Endothelial cell of umbilical vein (primary cell): ENCODE data around the gene CHRM4. TPM values are rescaled to one million over a fixed set of nuclear protein-coding genes. Genes with fewer than 3 reads are reported as not detected.

ENCODE experiments used
- BruUV-seq: library from RNA; stranded (reverse); fragments of 400-500 nt; replicated peaks from 2 replicates; lab custom pipeline; 2021; lab: Mats Ljungman, UMichigan
- CTCF ChIA-PET: fragments of 300-600, 350-600 bp; sonication (Branson Sonifier 250); formaldehyde crosslinking; loops from one replicate; lab custom pipeline; 2021; ENCODE audit warnings: antibody characterized with exemption, inconsistent platforms; lab: Charles Lee
- POLR2A ChIA-PET: fragments of 300-600, 350-600 bp; sonication (Branson Sonifier 250); formaldehyde crosslinking; loops from one replicate; lab custom pipeline; 2021; ENCODE audit warnings: antibody characterized with exemption, inconsistent platforms; lab: Charles Lee
- DNase-seq: peaks from one replicate; pipeline ENCODE4 v3.0.0-alpha.2; 2011; ENCODE audit warnings: low read depth, low spot score
- FAIRE-seq: peaks from 2 replicates; lab custom pipeline; 2011; peaks lifted over from hg19 to GRCh38; lab: Jason Lieb, UNC
- H2AFZ ChIP-seq: 2 replicates; pipeline ENCODE4 v1.6.0; 2012; ENCODE audit warnings: low read depth, low read length, control low read depth, inconsistent platforms
- H3K27ac ChIP-seq: 2 replicates; pipeline ENCODE4 v1.5.1; 2011; ENCODE audit warnings: low read depth, mild to moderate bottlenecking, control low read depth, low read length, moderate library complexity; ENCODE audit not compliant: insufficient read depth
- H3K27me3 ChIP-seq, 2 experiments: 2 replicates each; pipeline versions ENCODE4 v1.6.0 to v1.6.1; 2011; ENCODE audit warnings: low read length in 2 of 2, mixed read lengths in 1 of 2; ENCODE audit not compliant: control insufficient read depth in 2 of 2, insufficient read depth in 2 of 2
- H3K36me3 ChIP-seq, 2 experiments: 2 replicates in 1 of 2; 3 replicates in 1 of 2; pipeline ENCODE4 v1.5.1; 2011; ENCODE audit warnings: low read length in 2 of 2, mild to moderate bottlenecking in 1 of 2, moderate library complexity in 1 of 2; ENCODE audit not compliant: control insufficient read depth in 2 of 2, insufficient read depth in 2 of 2; ENCODE audit errors: extremely low read depth in 1 of 2
- H3K4me1 ChIP-seq: 3 replicates; pipeline ENCODE4 v1.5.1; 2011; ENCODE audit warnings: mild to moderate bottlenecking, low read length; ENCODE audit not compliant: control insufficient read depth, insufficient read depth; ENCODE audit errors: extremely low read depth
- H3K4me2 ChIP-seq: 2 replicates; pipeline ENCODE4 v1.6.1; 2011; ENCODE audit warnings: low read length, control low read depth, mixed read lengths; ENCODE audit not compliant: insufficient read depth
- H3K4me3 ChIP-seq, 3 experiments: fragments of 200-600 bp in 1 of 3; sonication (generic), shearing (Covaris generic) in 1 of 3; replicated peaks in 1 of 3; 2 replicates each; pipeline ENCODE4 v1.5.1; 2011 to 2016; ENCODE audit warnings: control low read depth in 3 of 3, low read length in 3 of 3, mild to moderate bottlenecking in 2 of 3, inconsistent platforms in 1 of 3, low read depth in 1 of 3, moderate library complexity in 1 of 3; ENCODE audit not compliant: insufficient read depth in 1 of 3
- H3K79me2 ChIP-seq: 2 replicates; pipeline ENCODE4 v1.6.0; 2012; ENCODE audit warnings: low read length, inconsistent platforms; ENCODE audit not compliant: control insufficient read depth, insufficient read depth
- H3K9ac ChIP-seq: replicated peaks from 2 replicates; pipeline ENCODE3; 2011; ENCODE audit warnings: low read length, control low read depth; ENCODE audit not compliant: insufficient read depth; ENCODE audit errors: extremely low read depth
- H3K9me1 ChIP-seq: replicated peaks from 3 replicates; pipeline ENCODE4 v1.6.0; 2011; ENCODE audit warnings: mild to moderate bottlenecking, low read length; ENCODE audit not compliant: control insufficient read depth, insufficient read depth; ENCODE audit errors: extremely low read depth
- H3K9me3 ChIP-seq: replicated peaks from 2 replicates; pipeline ENCODE4 v1.5.1; 2012; ENCODE audit warnings: low read length, inconsistent platforms; ENCODE audit not compliant: control insufficient read depth, insufficient read depth
- H4K20me1 ChIP-seq: replicated peaks from 2 replicates; pipeline ENCODE3; 2011; ENCODE audit warnings: mild to moderate bottlenecking, low read length; ENCODE audit not compliant: control insufficient read depth, insufficient read depth; ENCODE audit errors: extremely low read depth
- EZH2 ChIP-seq: IDR thresholded peaks from 2 replicates; pipeline ENCODE4 v1.6.1; 2012; ENCODE audit warnings: borderline replicate concordance, low read depth, mild to moderate bottlenecking, moderate library complexity, low read length, inconsistent platforms; ENCODE audit not compliant: severe bottlenecking
- GATA2 ChIP-seq: IDR thresholded peaks from 2 replicates; pipeline ENCODE4 v1.7.0; 2011; ENCODE audit warnings: low read depth, mild to moderate bottlenecking, moderate library complexity, mixed read lengths, low read length; ENCODE audit not compliant: insufficient read length, insufficient read depth
- MAX ChIP-seq: IDR thresholded peaks from 2 replicates; pipeline ENCODE4 v1.6.1; 2011; ENCODE audit not compliant: insufficient read depth, insufficient read length
- MYC ChIP-seq: IDR thresholded peaks from one replicate; pipeline ENCODE4 v1.6.1; 2011; ENCODE audit warnings: mild to moderate bottlenecking, low read depth, low read length
- POLR2AphosphoS5 ChIP-seq: IDR thresholded peaks from 2 replicates; pipeline ENCODE4 v1.6.1; 2012; ENCODE audit warnings: low read depth, mild to moderate bottlenecking, control low read depth, low read length, moderate library complexity; ENCODE audit not compliant: insufficient read depth
- dilution Hi-C: fragments of 300-500 bp; cut with MboI; formaldehyde crosslinking; loops from one replicate; pipeline ENCODE4 v1.15.0; 2019; ENCODE audit warnings: low sequenced_read_pairs; ENCODE audit not compliant: extremely low pct_ligation_motif_present
- intact Hi-C: fragments of 100-400 bp; cut with micrococcal nuclease; formaldehyde crosslinking; loops from one replicate; pipeline ENCODE4 v1.10.0; 2022
- polyA plus RNA-seq, 4 experiments: library from polyadenylated mRNA; depleted of rRNA in 3 of 4; stranded (reverse) in 3 of 4; unstranded in 1 of 4; fragments of >200 nt; gene quantifications; 2 replicates each; pipeline versions ENCODE4 v1.2.1 to v1.2.3, GENCODE V29; 2011 to 2012; ENCODE audit warnings: missing spikeins in 1 of 4
- total RNA-seq: library from RNA; stranded (reverse); gene quantifications from 2 replicates; pipeline ENCODE4 v1.2.3, GENCODE V29; 2021

Gene CHRM4
- total and polyA plus RNA-seq, 2 donors (not counting 3 experiments of a cell fraction or from before 2014, with no cell fraction given) = 0.04 to 0.22 TPM

- ChIA-PET CTCF (interaction anchor here (0.7 to 7.2 kb wide), 35 partner anchors 8 to 493 kb away, joined by 3 to 99 read pairs (median 4); partner anchors contain the start of genes AMBRA1, ARHGAP1, ATG13 and DGKZ), POLR2A (interaction anchor here (0.7 kb wide), 1 partner anchor 12 kb away, joined by 3 read pairs; no protein-coding TSS in a partner anchor)
- Histone ChIP-seq H2AFZ (no peak overlapping the region), H3K27me3 (peaks cover 21 to 34% of the 10 kb centered on the region in 2 experiments), H3K36me3 (peaks cover 0 to 12% of the 10 kb centered on the region in 2 experiments), H3K4me3 (peak overlapping the region in 1 of 3 experiments; percentile 36), H4K20me1 (no peaks in the 10 kb centered on the region), H3K79me2 (no peaks in the 10 kb centered on the region), H3K9ac (no peak overlapping the region), H3K4me2 (peak overlapping the region; percentile 27), H3K9me1 (no peaks in the 10 kb centered on the region), H3K27ac (no peak overlapping the region), H3K9me3 (no peaks in the 10 kb centered on the region), H3K4me1 (peaks cover 3% of the 10 kb centered on the region)
- peak; percentile 71 for DNase-seq
- intact Hi-C loops (loop anchor here (1.0 kb wide), 1 partner anchor 11 kb away; the partner anchor contains the start of gene MDK), dilution Hi-C loops (no loop called here)
- BruUV-seq = no TSS peak
- TF ChIP-seq GATA2 = no peak
- TF ChIP-seq MAX = peak; percentile 50
- no peak for TF ChIP-seq EZH2
- TF ChIP-seq POLR2AphosphoS5 = peak; percentile 65
- peak; percentile 76 for FAIRE-seq
Observed at GRCh38 chr11:46392421-46393230, 1.1 kb upstream of the CHRM4 start.

GRCh38 chr11:46391186-46391577 lies 394 bp downstream of the CHRM4 start:
- Histone ChIP-seq H3K27ac (no peak overlapping the region), H3K4me2 (no peak overlapping the region), H3K27me3 (peaks cover 23 to 39% of the 10 kb centered on the region in 2 experiments), H4K20me1 (no peaks in the 10 kb centered on the region), H3K79me2 (no peaks in the 10 kb centered on the region), H3K36me3 (no peaks in the 10 kb centered on the region), H3K9me3 (no peaks in the 10 kb centered on the region), H2AFZ (no peak overlapping the region), H3K4me1 (peaks cover 3% of the 10 kb centered on the region), H3K4me3 (peak overlapping the region in 1 of 3 experiments; percentile 36), H3K9me1 (no peaks in the 10 kb centered on the region), H3K9ac (no peak overlapping the region)
- no peak for DNase-seq
- TF ChIP-seq MYC = no peak
- peak; percentile 60 for TF ChIP-seq EZH2
- dilution Hi-C loops = no loop called here
- no TSS peak for BruUV-seq
- intact Hi-C loops = no loop called here
- ChIA-PET POLR2A (no interaction called here), CTCF (interaction anchor here (0.9 to 7.2 kb wide), 18 partner anchors 8 to 310 kb away, joined by 3 to 99 read pairs (median 6); partner anchors contain the start of genes ARHGAP1, MDK and ZNF408)
- no peak for FAIRE-seq
